Stomach (tissue), 4 donors: ENCODE results near the gene PKNOX2.

Experiments
- CTCF ChIP-seq, 7 experiments: fragments of 450-650 bp in 4 of 7; fragments of 200-600 bp in 3 of 7; sonication (generic) in 3 of 7; IDR thresholded peaks; one replicate each; pipeline ENCODE4 v1.5.1; 2016 to 2019; ENCODE audit warnings: antibody characterized with exemption in 7 of 7, control low read depth in 2 of 7, mild to moderate bottlenecking in 1 of 7
- POLR2A ChIP-seq, 4 donors: fragments of 450-650 bp; IDR thresholded peaks; one replicate each; pipeline ENCODE4 v1.6.1; 2016; ENCODE audit warnings: antibody characterized with exemption in 4 of 4, control low read depth in 2 of 4, mild to moderate bottlenecking in 1 of 4, moderate library complexity in 1 of 4
- POLR2AphosphoS5 ChIP-seq, 3 donors: sonication (generic); formaldehyde crosslinking; IDR thresholded peaks; one replicate each; pipeline ENCODE4 v1.6.1; 2016; ENCODE audit warnings: antibody characterized with exemption in 3 of 3

DNA sequence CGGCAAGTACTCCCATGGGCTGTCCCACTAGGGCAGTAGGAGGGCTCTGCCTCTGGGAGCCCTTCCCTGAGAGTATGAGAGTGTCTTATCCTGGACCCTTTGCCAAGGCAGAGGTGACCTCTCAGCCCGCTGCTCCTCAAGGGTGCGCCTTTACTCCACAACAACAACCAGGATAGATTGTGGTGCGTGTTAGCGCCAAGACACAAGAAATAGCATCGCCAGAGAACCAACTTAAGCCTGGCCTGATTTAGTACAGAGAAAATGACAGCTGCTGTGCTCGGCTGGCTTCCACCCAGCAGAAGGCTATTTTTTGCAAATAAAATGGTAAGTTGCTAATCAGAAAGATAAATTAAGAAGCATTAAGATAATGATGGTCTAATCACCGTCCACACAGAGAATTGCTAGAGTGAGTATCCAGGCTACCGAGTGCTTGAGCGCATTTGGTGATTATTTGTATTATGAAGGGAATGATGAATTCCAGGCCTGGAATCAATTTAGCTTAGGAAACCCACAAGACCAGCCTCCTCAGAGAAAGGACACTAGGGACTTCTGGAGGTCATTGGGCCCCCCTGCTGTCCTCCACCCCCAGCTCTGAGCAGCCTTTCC, 119.8 kb downstream of the PKNOX2 start:
- TF ChIP-seq CTCF (IDR thresholded peaks at IDR 0.05): no peak
- TF ChIP-seq POLR2A (IDR thresholded peaks at IDR 0.05): no peak
- no peak for TF ChIP-seq POLR2AphosphoS5 (IDR thresholded peaks at IDR 0.05)
